ENCODE measurements around the gene NYNRIN.

Gene NYNRIN

GRCh38 chr14:24415421-24416253, 16.8 kb downstream of the NYNRIN start:
- no peak for DNase-seq (ENCODE audit: low spot score)

- DNase-seq (ENCODE audit: low spot score), result no peak
Measured at GRCh38 chr14:24416254-24416931, 17.6 kb downstream of the NYNRIN start.

GRCh38 chr14:24416932-24417619, 18.3 kb downstream of the NYNRIN start:
- no peak for DNase-seq (ENCODE audit: low spot score)

- DNase-seq (ENCODE audit: low spot score), result no peak
Measured at GRCh38 chr14:24417832-24418491, 19.2 kb downstream of the NYNRIN start.

- DNase-seq (ENCODE audit: low spot score), result no peak
Measured at GRCh38 chr14:24418492-24418873, 19.7 kb downstream of the NYNRIN start.

- DNase-seq (ENCODE audit: low spot score), result no peak
Measured at GRCh38 chr14:24422261-24422660, 23.5 kb downstream of the NYNRIN start.

- DNase-seq (ENCODE audit: low spot score), result no peak
Measured at GRCh38 chr14:24422694-24423601, 24.1 kb downstream of the NYNRIN start.

- peak; percentile 70 for DNase-seq (ENCODE audit: low spot score)
Measured at GRCh38 chr14:24425704-24426103, 26.9 kb downstream of the NYNRIN start.

GRCh38 chr14:24426150-24426911, 27.5 kb downstream of the NYNRIN start:
- DNase-seq (ENCODE audit: low spot score), result no peak

- DNase-seq (ENCODE audit: low spot score), result no peak
Measured at GRCh38 chr14:24426912-24427536, 28.2 kb downstream of the NYNRIN start.

- no peak for DNase-seq (ENCODE audit: low spot score)
Measured at GRCh38 chr14:24427537-24428508, 29.0 kb downstream of the NYNRIN start.

GRCh38 chr14:24428628-24429394, 30.0 kb downstream of the NYNRIN start:
- DNase-seq (ENCODE audit: low spot score), result no peak

GRCh38 chr14:24429395-24430142, 30.8 kb downstream of the NYNRIN start, which contains the start of the genes CBLN3 and KHNYN:
CBLN3 (minus strand) TSS chr14:24429668; CDS start chr14:24429054, 614 bp downstream.
KHNYN (plus strand) TSS chr14:24429954; CDS start chr14:24430731, 777 bp downstream.
- peak; percentile 98 for DNase-seq (ENCODE audit: low spot score)

GRCh38 chr14:24430143-24430681, 31.4 kb downstream of the NYNRIN start:
- peak; percentile 94 for DNase-seq (ENCODE audit: low spot score)

GRCh38 chr14:24430682-24431568, 32.1 kb downstream of the NYNRIN start:
- peak; percentile 54 for DNase-seq (ENCODE audit: low spot score)
